ENCODE measurements around the gene MAP4K2. TPM values are rescaled to one million over a fixed set of nuclear protein-coding genes. Genes with fewer than 3 reads are reported as not detected.

The MAP4K2 gene
- total RNA-seq, 1 donor from 2014 or later, result 34.0 TPM

GRCh38 chr11:64757549-64758329, 45.3 kb downstream of the MAP4K2 start:
- TF ChIP-seq, protein P1, sequence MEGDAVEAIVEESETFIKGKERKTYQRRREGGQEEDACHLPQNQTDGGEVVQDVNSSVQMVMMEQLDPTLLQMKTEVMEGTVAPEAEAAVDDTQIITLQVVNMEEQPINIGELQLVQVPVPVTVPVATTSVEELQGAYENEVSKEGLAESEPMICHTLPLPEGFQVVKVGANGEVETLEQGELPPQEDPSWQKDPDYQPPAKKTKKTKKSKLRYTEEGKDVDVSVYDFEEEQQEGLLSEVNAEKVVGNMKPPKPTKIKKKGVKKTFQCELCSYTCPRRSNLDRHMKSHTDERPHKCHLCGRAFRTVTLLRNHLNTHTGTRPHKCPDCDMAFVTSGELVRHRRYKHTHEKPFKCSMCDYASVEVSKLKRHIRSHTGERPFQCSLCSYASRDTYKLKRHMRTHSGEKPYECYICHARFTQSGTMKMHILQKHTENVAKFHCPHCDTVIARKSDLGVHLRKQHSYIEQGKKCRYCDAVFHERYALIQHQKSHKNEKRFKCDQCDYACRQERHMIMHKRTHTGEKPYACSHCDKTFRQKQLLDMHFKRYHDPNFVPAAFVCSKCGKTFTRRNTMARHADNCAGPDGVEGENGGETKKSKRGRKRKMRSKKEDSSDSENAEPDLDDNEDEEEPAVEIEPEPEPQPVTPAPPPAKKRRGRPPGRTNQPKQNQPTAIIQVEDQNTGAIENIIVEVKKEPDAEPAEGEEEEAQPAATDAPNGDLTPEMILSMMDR (IDR thresholded peaks at IDR 0.05), result no peak
- Histone ChIP-seq H3K4me3 (no peak overlapping the region), H3K36me3 (peaks cover under 1 to 13% of the 10 kb centered on the region in 2 donors), H3K9me3 (no peaks in the 10 kb centered on the region), H3K27me3 (no peaks in the 10 kb centered on the region), H3K4me1 (peaks cover 12 to 29% of the 10 kb centered on the region in 2 donors), H3K27ac (no peak overlapping the region)
- peak in 1 of 2 donors; percentile 62 for DNase-seq (ENCODE audit: low spot score in 2 of 2)
- intact Hi-C loops (cut with DNase I), result no loop called here

- H3K4me1 ChIP-seq, result peaks cover 12 to 25% of the 10 kb centered on the region in 2 donors
- no peak overlapping the region for H3K27ac ChIP-seq
- intact Hi-C loops (cut with DNase I), result no loop called here
- H3K36me3 ChIP-seq, result peaks cover 15 to 17% of the 10 kb centered on the region in 2 donors
- H3K4me3 ChIP-seq, result no peak overlapping the region
- TF ChIP-seq, protein P1 (IDR thresholded peaks at IDR 0.05), result no peak
- no peaks in the 10 kb centered on the region for H3K27me3 ChIP-seq
- H3K9me3 ChIP-seq, result no peaks in the 10 kb centered on the region
- peak in 1 of 2 donors; percentile 55 for DNase-seq (ENCODE audit: low spot score in 2 of 2)
These were observed 47.2 kb downstream of the MAP4K2 start for GRCh38 chr11:64755681-64756361.

- Histone ChIP-seq H3K9me3 (no peaks in the 10 kb centered on the region), H3K36me3 (peaks cover 15 to 22% of the 10 kb centered on the region in 2 donors), H3K4me3 (no peak overlapping the region), H3K4me1 (peaks cover 5 to 18% of the 10 kb centered on the region in 2 donors), H3K27ac (no peak overlapping the region), H3K27me3 (no peaks in the 10 kb centered on the region)
- TF ChIP-seq, protein P1 (IDR thresholded peaks at IDR 0.05), result no peak
- DNase-seq (ENCODE audit: low spot score in 2 of 2), result peak in 1 of 2 donors; percentile 58
- intact Hi-C loops (cut with DNase I), result no loop called here
These were observed 47.9 kb downstream of the MAP4K2 start for GRCh38 chr11:64754919-64755662.

DNA sequence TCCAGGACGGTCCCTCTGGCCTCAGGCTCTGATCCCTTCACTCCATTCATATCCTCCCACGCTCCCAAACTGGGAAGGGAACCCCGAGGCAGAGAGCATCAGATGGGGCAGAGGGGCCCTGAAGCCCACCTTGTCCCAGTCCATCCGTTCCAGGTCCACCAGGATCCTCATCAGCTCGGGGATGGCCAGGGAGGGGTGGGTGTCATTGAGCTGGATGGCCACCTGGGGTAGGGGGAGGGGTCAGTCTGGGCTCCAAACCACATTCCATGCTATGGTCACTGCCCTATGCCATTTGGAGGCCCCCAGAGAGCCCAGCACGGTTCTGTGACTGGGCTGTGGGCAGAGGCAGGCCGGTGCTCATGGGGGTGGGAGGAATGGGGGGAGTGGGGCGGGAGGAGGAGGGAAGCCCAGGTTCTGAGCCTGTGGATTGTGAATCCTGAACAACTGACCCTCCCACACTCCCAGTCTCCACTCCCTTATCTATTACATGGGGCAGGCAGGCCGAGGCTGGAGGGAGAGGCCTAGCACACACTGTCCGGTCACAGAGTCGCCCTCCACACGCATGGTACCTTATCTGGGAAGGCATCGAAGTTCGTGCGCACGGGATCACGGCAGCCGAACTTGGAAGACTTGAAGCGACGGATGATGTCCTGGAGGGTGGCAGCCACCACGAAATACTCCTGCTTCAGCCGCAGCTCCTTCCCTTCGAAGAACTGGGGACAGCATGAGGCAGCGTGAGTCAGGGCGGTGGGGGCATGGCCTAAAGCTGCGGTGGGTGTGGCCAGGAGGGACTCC, 48.7 kb downstream of the MAP4K2 start:
- H3K27me3 ChIP-seq, result no peaks in the 10 kb centered on the region
- peaks cover 2 to 10% of the 10 kb centered on the region in 2 donors for H3K4me1 ChIP-seq
- peaks cover 15 to 22% of the 10 kb centered on the region in 2 donors for H3K36me3 ChIP-seq
- no peak for DNase-seq (ENCODE audit: low spot score in 2 of 2)
- H3K27ac ChIP-seq, result no peak overlapping the region
- no peak overlapping the region for H3K4me3 ChIP-seq
- TF ChIP-seq, protein P1 (IDR thresholded peaks at IDR 0.05), result no peak
- intact Hi-C loops (cut with DNase I), result no loop called here
- no peaks in the 10 kb centered on the region for H3K9me3 ChIP-seq

Measured in ascending aorta (tissue), 2 donors.